ENCODE measurements around the gene AP2S1.
"Not testable (repeated sequence)": the region's sequence is repeated elsewhere in the genome, so short reads cannot be mapped to it uniquely, and the experiment has no call there.

The AP2S1 gene

DNA sequence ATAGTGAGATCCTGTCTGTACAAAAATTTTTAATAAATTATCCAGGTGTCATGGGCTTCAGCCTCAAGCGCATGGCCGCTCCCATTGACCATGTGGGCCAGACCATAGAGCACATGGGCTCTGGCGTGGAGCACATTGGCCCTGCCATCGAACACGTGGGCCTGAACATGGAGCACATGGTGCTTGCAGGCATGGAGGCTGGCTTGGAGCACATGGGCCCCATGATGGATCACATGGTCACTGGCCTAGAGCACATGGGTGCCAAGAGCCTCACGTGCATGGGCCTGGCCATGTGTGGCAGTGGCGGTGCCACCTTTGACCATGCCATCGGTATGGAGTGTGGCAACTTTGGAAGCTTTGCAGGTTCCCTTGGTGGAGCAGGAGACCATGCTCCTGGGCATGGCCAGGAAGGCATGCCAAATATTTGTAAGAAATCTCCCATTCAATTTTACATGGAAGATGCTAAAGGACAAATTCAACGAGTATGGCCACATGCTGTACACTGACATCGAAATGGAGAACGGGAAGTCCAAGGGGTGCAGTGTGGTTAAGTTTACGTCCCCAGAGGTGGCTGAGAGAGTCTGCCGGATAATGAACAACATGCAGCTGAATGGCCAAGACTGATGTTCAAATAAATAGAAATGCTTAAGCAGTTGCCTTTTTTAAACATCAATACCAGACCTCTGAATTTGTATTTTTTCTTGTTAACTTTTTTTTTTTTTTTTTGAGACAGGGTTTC is 40.9 kb downstream of the AP2S1 start:
- no peak for DNase-seq (ENCODE audit: low read depth)
- TF ChIP-seq, protein P1, sequence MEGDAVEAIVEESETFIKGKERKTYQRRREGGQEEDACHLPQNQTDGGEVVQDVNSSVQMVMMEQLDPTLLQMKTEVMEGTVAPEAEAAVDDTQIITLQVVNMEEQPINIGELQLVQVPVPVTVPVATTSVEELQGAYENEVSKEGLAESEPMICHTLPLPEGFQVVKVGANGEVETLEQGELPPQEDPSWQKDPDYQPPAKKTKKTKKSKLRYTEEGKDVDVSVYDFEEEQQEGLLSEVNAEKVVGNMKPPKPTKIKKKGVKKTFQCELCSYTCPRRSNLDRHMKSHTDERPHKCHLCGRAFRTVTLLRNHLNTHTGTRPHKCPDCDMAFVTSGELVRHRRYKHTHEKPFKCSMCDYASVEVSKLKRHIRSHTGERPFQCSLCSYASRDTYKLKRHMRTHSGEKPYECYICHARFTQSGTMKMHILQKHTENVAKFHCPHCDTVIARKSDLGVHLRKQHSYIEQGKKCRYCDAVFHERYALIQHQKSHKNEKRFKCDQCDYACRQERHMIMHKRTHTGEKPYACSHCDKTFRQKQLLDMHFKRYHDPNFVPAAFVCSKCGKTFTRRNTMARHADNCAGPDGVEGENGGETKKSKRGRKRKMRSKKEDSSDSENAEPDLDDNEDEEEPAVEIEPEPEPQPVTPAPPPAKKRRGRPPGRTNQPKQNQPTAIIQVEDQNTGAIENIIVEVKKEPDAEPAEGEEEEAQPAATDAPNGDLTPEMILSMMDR (IDR thresholded peaks at IDR 0.05; ENCODE audit: low read depth, low read length, missing control alignments), result no peak
- in situ Hi-C loops (cut with HindIII; ENCODE audit: low sequenced_read_pairs), result loop anchor here (5.0 kb wide), 1 partner anchor 52 kb away; no protein-coding TSS in a partner anchor
- H3K4me3 ChIP-seq (ENCODE audit: low read depth, low read length), result no peak overlapping the region

DNA sequence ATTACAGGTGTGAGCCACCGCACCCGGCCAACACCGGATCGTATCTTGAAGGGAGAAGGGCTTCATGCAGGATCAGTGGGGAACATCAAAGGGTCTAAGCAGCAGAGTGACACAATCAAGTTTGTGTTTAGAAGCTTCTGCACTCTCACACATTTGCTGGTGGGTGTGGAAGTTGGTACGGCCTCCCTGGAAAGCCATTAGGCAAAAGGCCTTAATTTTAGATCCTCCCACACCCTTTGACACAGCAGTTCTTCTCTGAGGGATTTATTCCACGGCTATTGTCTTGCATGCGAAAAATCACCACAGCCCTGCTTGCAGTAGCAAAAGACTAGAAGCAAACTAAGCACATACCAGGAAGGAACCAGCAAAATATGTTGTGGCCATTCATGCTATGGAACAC is 44.0 kb downstream of the AP2S1 start:
- TF ChIP-seq, protein P1 (IDR thresholded peaks at IDR 0.05; ENCODE audit: low read depth, low read length, missing control alignments), result no peak
- DNase-seq (ENCODE audit: low read depth), result no peak
- no peak overlapping the region for H3K4me3 ChIP-seq (ENCODE audit: low read depth, low read length)
- in situ Hi-C loops (cut with HindIII; ENCODE audit: low sequenced_read_pairs), result loop anchor here (5.0 kb wide), 1 partner anchor 49 kb away; no protein-coding TSS in a partner anchor

DNA sequence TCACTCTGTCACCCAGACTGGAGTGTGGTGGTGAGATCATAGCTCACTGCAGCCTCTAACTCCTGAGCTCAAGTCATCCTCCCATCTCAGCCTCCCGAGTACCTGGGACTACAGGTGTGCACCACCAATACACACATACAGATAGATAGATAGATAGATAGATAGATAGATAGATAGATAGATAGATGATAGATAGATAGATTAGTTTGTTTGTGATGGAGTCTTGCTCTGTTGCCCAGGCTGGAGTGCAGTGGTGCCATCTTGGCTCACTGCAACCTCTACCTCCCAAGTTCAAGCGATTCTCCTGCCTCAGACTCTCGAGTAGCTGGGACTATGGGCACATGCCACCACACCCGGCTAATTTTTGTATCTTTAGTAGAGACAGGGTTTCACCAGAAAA is 46.2 kb downstream of the AP2S1 start:
- H3K4me3 ChIP-seq (ENCODE audit: low read depth, low read length); DNase-seq (ENCODE audit: low read depth); in situ Hi-C loops (cut with HindIII; ENCODE audit: low sequenced_read_pairs): not testable (repeated sequence)

DNA sequence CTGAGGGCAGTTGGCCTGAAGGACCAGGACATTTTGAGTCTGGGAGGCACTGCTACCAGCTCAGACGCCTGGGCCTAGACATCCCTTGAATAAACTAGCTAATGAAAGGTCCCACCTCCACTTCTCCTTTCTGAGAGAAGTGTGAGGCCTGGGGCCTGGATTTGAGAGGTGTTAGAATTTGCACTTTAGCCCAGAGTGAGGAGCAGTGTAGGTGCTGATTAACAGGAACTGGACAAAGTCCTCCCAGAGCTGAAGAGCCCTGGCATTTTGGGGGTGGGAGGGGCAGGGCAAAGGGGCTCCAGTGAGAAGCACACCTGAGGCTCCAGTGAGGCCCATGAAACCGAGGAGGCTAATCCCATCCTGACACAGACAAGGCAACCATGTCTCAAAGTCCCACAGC is 47.1 kb downstream of the AP2S1 start:
- in situ Hi-C loops (cut with HindIII; ENCODE audit: low sequenced_read_pairs), result no loop called here
- H3K4me3 ChIP-seq (ENCODE audit: low read depth, low read length), result no peak overlapping the region
- TF ChIP-seq, protein P1 (IDR thresholded peaks at IDR 0.05; ENCODE audit: low read depth, low read length, missing control alignments), result no peak
- DNase-seq (ENCODE audit: low read depth), result no peak

DNA sequence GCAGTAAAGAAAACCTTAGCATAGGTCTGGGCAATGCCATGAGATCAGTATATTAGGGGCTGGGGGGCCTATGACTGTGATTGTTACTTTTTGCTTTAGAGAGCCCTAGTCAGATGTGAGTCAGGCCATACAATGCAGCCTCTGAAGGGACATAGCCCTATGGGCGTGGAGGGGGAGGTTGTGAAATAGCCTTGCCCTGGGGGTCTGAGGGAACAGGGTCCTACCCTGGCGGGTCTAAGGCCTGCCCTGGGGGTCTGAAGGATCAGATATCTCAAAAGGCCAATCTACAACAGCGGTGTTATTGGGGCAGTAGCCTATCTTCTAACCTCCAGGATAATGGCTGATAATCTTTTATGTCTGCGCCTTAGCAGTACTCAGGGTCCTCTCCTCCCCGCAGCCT is 48.5 kb downstream of the AP2S1 start:
- TF ChIP-seq, protein P1 (IDR thresholded peaks at IDR 0.05; ENCODE audit: low read depth, low read length, missing control alignments), result no peak
- no peak overlapping the region for H3K4me3 ChIP-seq (ENCODE audit: low read depth, low read length)
- in situ Hi-C loops (cut with HindIII; ENCODE audit: low sequenced_read_pairs), result no loop called here
- no peak for DNase-seq (ENCODE audit: low read depth)

DNA sequence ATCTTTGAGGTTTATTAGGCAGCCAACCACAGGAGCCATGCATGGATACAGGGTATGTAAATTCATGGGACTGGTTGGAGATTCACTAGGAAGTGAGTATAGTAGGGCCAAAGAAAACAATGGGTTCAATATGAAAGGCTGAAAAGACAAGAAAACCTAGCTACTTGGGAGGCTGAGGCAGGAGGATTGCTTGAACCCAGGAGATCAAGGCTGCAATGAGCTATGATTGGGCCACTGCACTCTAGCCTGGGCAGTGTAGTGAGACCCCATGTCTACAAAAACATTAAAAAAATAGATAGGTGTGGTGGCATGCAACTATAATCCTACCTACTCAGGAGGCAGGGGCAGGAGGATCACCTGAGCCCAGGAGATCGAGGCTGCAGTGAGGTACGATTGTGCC is 51.9 kb downstream of the AP2S1 start:
- no peak overlapping the region for H3K4me3 ChIP-seq (ENCODE audit: low read depth, low read length)
- TF ChIP-seq, protein P1 (IDR thresholded peaks at IDR 0.05; ENCODE audit: low read depth, low read length, missing control alignments), result no peak
- DNase-seq (ENCODE audit: low read depth), result no peak
- in situ Hi-C loops (cut with HindIII; ENCODE audit: low sequenced_read_pairs), result no loop called here

DNA sequence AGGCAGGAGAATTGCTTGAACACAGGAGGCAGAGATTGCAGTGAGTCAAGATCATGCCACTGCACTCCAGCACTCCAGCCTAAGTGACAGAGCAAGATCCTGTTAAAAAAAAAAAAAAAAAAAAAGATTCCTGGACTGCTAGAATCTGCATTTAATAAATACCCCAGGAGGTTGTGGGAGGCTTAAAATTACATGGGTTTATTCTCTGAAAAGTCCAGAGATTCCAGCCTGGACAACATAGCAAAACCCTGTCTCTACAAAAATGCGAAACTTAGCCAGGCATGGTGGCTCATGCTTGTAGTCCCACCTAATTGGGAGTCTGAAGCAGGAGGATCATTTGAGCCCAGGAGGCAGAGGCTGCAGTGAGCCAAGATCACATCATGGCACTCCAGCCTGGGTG is 52.8 kb downstream of the AP2S1 start:
- in situ Hi-C loops (cut with HindIII; ENCODE audit: low sequenced_read_pairs), result no loop called here
- H3K4me3 ChIP-seq (ENCODE audit: low read depth, low read length), result no peak overlapping the region
- TF ChIP-seq, protein P1 (IDR thresholded peaks at IDR 0.05; ENCODE audit: low read depth, low read length, missing control alignments), result no peak
- no peak for DNase-seq (ENCODE audit: low read depth)
